HT-29 (cell line): ENCODE data around the gene PSMB4. TPM values are rescaled to one million over a fixed set of nuclear protein-coding genes. Genes with fewer than 3 reads are reported as not detected.
"Not testable (repeated sequence)": the region's sequence is repeated elsewhere in the genome, so short reads cannot be mapped to it uniquely, and the experiment has no call there.

Source experiments
- DNase-seq: peaks from one replicate; pipeline ENCODE4 v3.0.0-alpha.2; 2015; ENCODE audit warnings: low spot score
- total RNA-seq: library from RNA; depleted of rRNA; stranded (reverse); fragments of >200 nt; shearing (Covaris generic); gene quantifications from 2 replicates; pipeline ENCODE4 v1.2.3, GENCODE V29; 2014; rRNA removed

PSMB4 gene
- total RNA-seq: 393 and 398 TPM in 2 replicates

DNA sequence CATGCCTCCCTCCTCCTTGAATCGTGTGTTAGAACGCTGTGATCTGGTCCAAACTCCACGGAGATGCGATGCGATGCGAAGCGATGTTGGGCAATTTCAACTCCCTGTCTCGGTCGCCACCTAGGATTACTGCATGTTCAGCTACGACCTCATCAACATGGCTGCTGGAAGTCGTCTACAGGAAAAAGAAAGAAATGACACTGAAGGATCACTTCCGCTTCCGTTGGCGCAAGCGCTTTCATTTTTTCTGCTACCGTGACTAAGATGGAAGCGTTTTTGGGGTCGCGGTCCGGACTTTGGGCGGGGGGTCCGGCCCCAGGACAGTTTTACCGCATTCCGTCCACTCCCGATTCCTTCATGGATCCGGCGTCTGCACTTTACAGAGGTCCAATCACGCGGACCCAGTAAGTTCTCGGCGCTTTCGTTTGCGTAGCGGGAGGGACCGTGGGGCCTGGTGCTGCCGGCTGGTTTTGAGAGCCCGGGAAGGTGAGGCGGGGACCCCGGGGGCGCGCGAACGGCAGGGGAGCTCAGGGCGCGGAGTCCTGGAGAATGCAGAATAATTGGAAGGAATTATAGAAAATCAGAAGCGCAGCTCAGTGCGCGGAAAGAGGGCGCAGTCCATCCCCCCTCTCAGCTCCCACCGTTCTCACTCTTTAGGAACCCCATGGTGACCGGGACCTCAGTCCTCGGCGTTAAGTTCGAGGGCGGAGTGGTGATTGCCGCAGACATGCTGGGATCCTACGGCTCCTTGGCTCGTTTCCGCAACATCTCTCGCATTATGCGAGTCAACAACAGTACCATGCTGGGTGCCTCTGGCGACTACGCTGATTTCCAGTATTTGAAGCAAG, at the start of gene PSMB4:
Gene PSMB4 (plus strand): TSS at position 250 of the 848 bp plus-strand sequence. CDS start 15 bp downstream, at position 265.
- peak; percentile 90 for DNase-seq

DNA sequence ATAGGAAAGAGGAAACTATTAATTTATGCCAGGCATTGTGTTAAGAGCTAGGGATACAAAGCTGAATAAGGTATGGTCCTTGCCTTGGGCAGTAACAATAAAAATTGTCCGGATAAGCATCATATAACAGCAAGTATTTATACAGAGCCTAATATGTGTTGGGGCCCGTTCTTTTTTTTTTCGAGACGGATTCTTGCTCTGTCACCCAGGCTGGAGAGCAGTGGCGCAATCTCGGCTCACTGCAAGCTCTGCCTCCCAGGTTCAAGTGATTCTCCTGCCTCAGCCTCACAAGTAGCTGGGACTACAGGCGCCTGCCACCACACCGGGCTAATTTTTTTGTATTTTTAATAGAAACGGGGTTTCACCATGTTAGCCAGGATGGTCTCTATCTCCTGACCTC, 49.0 kb upstream of the PSMB4 start:
- not testable (repeated sequence) for DNase-seq

DNA sequence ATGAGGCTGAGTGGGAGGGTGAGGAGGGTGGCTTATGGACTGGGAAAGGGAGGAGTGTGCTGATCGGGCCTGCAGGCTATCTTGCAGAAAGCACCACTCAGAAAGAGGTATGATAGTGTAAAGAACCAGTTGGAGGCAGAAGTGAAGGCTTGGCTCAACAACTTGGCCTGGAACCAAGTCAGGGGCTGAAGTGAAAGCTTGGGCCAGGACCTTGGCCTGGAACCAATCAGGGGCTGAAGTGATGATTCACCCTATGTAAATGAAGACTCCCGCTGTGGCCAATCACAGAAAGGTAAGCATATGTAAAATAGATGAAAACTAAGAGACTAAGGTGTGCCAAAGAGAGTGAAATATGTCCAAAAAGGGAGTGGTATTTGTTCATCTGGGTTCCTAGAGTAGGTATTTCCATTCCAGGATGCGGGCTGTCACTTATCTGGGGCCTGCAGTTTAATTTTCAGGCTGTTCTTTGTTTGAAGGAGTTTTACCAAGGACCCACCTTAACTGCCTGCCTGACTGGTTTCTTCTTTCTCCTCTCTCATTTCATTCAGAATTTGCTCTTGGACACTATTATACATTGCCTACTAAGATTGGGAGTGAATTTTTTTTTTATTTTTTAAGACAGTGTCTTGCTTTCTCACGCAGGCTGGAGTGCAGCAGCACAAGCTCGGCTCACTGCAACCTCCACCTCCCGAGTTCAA, 47.2 kb upstream of the PSMB4 start:
- no peak for DNase-seq

DNA sequence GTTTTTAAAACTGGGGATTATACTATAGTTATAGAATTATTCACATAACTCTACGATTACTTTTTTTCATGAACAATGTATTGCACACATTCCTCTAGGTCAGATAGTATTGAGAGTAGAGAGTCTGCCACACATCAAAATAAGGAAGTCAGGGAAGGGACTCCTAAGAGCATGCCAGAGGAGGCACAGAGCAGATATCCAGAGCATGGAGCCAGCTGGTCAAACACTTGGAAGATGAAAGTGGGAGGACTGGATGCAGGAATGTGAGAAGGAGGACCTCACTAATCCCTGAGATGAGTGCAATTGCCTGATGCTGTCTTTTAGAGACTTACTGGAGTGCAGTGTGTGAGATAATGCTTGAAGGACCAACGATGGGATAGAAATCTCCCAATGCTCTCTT, 42.7 kb upstream of the PSMB4 start:
- no peak for DNase-seq

DNA sequence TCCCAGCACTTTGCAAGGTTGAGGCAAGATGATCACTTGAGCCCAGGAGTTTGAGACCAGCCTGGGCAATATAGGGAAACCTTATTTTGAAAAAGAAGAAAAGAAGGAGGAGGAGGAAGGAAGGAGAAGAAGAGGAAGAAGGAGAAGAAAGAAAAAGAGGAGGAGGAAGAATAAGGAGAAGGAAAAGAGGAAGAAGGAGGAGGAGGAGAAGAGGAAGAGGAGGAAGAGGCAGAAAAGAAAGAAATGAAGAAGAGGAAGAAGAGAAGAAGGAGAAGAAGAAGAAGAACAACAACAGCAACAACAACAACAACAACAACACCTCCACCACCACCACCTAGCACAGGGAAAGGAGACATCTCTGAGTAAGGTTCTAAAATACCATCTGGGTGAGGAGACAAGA, 37.5 kb upstream of the PSMB4 start:
- no peak for DNase-seq

DNA sequence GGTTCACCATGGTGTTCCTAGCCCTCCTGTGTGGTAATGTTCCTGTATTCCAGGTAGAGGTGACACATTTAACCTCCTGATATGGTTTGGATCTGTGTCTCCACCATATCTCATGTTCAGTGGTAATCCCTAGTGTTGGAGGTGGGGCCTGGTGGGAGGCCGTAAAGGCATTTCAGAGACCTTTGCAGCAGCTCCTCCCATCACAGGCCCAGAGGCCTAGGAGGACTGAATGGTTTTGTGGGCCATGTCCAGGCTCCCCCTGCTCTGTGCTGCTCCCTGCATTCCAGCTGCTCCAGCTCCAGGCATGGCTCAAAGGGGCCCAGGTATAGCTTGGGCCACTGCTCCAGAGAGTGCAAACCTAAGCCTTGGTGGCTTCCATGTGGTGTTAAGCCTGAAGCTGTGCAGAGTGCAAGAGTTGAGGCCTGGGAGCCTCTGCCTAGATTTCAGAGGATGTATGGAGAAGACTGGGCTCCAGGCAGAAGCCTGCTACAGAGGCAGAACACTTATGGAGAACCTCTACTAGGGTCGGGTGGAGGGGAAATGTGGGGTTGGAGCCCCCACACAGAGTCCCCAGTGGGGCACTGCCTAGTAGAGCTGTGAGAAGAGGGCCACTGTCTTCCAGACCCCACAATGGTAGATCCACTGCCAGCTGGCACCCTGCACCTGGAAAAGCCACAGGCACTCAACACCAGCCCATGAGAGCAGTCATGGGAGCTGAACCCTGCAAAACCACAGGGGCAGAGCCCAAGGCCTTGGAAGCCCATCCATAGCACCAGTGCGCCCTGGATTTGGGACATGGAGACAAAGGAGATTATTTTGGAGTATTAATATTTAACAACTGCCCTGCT, 36.8 kb upstream of the PSMB4 start:
- no peak for DNase-seq

DNA sequence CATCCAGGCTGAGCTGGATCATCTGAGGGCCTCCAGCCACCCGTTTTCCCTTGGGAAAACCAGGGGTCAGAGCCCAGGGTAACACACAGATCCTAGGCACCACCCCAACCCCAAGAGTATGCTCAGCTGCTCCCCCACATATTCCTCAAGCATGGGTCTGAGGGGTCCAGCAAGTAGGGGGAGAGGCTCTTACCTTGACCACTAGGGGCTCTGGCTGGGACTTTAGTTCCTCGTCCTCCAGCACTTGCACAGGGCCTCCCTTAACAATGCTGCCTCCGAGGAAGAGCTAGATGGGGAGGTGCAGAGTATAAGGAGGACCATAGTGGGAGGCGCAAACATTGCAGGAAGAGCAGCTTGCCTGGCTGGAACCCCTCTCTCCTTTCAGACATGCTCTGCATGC, 34.4 kb upstream of the PSMB4 start:
- DNase-seq: no peak

DNA sequence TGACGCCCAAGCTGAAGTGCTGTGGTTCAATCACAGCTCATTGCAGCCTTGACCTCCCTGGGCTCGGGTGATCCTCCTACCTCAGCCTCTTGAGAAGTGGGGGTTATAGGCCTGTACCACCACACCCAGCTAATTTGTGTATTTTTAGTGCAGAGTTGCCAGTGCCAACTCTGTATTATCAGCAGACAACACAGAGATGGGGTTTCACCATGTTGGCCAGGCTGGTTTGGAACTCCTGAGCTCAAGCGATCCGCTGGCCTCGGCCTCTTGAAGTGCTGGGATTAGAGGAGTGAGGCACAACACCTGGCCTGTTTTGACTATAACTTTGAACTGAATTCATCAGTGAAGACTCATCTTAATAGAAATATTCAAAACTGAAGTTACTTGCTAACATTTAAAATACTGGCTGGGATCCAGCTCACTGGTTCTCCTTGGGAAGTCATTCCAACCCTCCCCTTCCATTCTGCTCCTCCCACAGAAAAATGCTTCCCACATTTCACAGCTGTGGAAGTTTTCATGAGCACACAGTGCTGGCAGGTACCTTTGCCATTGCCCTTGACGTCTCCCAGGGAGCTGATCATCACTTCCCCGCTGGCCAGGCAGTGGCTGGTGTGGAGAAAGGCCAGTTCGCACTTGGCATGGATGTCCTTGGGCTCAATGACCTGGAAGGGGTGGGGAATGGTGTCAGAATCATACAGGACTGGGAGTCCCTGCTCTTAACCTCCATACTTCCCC, 31.5 kb upstream of the PSMB4 start:
- no peak for DNase-seq

DNA sequence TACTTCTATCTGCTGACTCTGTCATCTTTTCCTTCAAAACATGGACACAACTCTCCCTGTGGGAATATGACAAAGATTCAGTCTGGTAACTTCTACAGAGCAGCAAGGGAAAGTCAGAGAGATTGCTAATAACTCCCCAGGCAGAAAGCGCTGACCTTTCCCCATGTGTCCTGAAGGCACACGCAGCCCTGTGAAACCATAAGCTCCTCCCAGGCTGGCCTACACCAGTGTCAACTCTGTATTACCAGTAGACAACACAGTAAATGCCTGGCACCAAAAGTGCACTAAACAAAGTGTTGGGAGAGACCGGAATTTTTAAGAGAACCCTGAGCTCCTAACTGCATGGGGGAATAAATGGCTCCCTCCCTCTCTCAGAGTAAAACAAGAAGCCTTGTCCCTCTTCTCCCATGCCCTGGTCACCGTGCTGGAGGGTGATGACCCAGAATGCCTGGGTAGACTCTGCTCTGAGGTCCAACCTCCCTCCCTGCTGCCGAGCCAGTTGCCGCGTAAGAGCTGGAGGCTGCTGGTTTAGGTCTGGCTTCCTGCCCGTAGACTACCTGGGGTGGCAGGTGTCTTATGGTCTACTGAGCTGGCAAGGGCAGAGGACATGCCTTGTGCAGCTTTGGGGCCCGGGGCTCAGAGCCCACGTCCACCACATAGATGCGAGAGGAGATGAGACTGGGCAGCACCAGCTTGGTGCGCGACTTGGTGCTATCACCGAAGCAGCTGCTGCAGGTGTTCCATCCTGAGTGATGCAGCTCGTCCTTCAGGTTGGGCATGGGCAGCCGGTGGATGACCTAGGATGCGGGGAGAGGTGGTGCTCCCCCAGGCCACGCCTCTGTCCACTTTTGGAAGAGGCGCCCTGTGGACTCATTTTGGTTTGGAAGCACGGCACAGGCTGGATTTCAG, 30.7 kb upstream of the PSMB4 start:
- no peak for DNase-seq

DNA sequence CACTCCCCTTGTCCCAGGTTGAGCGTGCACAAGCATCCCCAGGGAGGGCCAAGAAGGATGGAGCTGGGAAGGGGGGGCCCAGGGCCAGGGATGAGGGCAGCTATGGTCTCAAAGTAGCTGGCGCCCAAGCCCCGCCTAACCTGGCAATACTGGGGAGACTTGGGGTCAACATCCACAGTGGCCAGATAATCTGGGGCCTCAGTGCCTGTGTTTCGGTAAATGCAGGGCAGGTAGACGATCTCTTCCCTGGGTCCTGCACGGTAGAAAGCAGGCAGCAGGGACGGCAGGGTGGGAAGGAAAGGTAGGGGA, 30.1 kb upstream of the PSMB4 start:
- no peak for DNase-seq

DNA sequence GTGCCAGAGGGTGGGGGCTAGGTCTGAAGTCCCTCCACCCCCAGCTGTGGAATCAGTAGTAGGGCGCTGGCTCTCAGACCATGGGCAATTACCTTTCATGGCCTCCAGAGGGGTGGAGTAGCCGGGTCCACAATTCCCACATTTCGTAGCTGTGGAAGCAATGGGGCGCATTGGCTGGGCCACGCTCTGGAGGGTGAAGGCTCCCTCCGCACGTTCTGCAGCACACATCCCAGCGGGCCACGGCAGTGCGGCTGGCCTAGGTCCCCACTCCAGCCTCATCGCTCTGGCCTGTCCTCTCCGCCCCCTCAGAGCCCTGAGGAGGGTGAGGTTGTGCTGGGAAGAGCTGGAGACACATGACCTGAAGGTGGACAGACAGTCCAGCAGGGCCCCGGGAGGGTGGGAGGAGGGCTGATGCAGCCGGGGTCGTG, 29.7 kb upstream of the PSMB4 start:
- no peak for DNase-seq

DNA sequence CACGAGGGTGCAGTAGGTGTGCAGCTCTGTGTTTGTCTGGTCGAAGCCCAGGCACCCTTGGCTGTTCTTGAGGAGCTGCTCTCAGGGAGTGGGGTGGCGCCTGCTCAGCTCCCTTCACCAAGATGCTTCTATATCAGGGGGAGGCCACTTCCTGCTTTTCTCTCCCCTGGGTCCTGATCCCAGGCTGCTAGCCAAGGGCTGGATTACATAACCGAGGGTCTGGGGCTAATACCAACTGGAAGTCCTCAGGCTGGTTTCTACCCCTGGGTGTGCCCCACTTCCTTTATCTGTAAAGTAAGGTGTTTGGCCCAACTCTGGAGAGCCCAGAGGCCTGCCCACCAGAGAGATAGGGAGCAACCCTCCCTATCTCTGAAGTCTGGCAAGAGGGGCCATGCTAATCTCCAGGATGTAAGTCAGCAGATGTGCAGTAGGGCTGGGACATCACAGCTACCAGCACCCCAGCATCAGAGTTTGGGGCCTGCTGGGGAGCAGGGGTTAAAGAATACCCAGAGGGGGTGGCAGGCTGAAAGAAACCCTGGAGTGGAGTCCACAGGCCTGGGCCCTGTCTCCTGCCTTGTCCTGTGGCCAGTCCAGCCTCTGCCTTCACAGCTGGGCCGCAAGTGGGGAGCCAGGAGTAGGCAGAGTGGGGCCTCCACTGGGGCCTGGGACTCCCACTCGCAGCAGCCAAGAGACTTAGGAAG, 29.0 kb upstream of the PSMB4 start:
- no peak for DNase-seq

DNA sequence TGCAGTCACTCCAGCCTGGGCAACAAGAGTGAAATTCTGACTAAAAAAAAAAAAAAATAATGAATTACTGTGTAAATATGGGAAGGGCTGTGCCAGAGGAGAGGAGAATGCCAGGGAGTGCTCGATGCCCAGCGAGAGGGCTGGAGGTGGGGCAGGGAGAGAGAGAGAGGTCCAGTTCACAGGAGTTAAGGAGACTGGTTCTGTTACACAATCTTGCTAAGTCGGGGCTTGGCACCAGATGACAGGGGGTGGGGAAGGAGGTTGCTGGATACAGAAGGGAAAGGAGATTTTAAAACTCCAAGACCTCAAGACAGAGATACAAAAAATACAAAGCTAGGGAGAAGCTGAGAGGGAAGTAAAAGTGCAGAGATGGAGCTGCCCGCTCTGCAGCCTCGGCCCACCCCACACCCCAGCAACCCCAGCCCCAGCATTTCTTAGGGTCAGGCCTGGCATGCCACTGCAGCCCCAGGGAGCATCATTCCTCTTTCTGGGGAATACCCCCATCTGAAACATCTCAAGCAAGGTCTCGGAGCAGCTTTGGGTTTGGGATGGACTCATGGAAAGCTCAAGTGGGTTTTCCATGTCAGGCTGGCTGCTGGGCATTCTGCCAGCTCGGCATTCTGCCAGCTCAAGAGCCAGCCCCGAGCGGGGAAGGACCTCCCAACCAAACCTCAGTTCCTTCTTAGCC, 27.9 kb upstream of the PSMB4 start:
- peak; percentile 67 for DNase-seq

DNA sequence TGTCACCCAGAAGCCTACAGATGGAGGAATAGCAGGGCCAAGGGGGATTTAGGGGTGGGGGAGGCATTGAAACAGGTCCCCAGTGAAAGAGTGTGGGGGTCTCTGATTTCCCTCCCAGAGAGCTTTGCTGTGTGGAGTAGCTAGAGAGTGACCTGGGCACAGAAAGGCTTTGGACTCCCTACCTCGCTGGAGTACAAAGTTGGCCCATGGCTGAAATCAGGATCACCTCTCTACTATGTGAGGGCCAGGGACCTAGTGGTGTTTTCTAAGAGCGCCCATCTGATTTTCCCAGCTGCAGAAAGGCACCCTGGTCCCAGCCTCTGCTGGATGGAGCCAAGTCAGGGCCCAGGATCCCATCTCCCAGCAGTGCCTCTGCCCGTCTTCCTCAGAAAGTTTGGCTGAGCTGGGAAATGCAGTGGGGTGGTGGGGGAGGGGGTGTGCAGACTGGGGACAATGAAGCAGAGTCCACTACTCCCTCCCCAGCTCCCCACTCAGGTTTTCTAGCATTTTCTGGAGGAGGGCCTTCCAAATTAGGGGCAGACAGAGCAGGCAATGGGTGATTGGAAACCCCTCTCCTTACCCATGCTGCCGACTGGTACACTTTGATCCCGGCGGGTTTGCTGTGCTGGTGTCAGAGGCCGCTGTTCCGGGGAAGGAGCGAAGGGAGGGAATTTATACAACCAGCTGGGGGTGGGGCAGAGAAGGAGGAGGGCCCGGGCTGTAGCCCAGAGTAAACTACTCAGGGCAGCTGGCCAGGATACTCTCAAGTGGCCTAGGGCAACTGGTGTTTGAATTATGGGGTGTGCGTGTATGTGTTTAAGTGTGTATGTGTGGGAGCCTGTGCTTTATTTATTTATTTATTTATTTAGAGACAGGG, 27.1 kb upstream of the PSMB4 start, which contains the start of gene SELENBP1:
Gene SELENBP1 (minus strand): TSS at position 648 of the 877 bp plus-strand sequence. CDS start 64 bp downstream, at position 584.
- DNase-seq: peak; percentile 93

DNA sequence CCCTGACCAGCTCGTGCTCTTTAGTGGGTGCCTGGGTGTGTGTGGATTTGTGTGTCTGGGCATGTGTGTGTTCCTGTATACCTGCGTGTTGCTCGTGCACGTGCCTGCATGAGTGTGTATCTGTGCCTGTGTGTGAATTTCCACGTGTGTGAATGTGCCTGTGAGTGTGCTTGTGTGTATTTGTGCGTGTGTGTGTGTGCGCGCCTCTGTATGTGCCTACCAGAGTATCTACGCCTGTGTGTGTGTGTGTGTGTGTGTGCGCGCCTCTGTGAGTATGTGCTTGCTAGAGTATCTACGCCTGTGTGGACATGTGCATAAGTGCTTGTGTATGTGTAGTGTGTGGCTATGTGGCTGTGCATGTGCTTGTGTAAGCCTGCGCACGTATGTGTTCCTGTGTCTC, 26.2 kb upstream of the PSMB4 start:
- DNase-seq: no peak

DNA sequence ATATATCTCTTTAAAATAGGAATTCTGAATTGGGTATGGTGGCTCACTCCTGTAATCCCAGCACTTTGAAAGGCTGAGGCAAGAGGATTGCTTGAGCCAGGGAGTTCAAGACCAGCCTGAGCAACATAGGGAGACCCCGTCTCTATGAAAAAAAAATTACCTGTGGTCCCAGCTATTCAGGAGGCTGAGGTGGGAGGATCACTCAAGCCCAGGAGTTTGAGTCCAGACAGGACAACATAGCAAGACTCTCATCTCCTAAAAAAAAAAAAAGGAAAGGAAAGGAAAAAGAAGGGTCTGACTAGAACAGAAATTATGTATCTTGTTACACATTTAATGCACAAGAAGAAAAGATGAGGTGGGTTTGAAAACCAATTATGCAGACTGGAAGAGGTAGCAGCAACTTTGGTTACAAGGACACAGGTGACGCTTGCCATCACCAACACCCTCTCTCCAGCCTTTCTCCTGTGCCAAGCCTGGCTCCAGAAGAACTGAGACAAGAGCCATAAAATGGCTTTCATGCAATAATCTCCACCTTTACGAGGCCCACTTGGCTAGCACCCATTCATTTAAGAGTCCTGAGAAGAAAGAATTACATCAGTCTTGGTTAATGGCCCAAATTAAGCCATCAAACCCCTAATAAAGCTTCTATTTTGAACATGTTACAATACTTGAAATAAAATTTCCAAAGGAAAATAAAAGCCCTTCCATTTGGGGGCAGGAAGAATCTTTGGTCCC, 22.1 kb upstream of the PSMB4 start:
- no peak for DNase-seq

DNA sequence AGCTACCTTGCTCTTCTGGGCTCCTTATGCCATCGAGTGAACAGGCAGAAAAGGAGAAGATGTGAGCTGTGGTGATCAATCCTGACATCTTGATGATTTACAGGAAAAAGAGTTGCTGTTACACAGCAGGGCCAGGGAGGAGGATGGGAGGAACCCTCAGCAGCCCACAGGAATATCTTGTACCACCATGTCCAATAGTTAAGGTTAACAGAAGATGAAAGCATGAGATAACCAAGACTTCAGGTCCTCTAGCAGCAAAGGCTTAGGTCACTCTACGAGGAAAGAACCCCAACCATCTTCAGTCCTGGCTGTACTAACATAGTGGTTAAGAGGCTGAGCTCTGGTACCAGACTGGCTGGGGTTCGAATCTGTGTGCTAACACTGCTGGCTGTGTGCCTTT, 14.8 kb upstream of the PSMB4 start:
- no peak for DNase-seq
